OCI-LY7 (cell line): Measurements from ENCODE around the gene ELOVL5. TPM values are rescaled to one million over a fixed set of nuclear protein-coding genes. Genes with fewer than 3 reads are reported as not detected.

Experiments
- BruUV-seq: library from RNA; stranded (reverse); fragments of 400-500 nt; replicated peaks from 2 replicates; lab custom pipeline; 2021; lab: Mats Ljungman, UMichigan
- CTCF ChIA-PET: fragments of 300-600 bp; sonication (Branson Sonifier 250); formaldehyde crosslinking; loops from one replicate; lab custom pipeline; 2022; ENCODE audit warnings: antibody characterized with exemption; ENCODE audit not compliant: unreplicated experiment; lab: Charles Lee
- POLR2A ChIA-PET: fragments of 300-600 bp; sonication (Branson Sonifier 250); formaldehyde crosslinking; loops from one replicate; lab custom pipeline; 2022; ENCODE audit warnings: antibody characterized with exemption; lab: Charles Lee
- DNase-seq: peaks from one replicate; pipeline ENCODE4 v3.0.0-alpha.2; 2015; ENCODE audit warnings: low spot score
- H2AFZ ChIP-seq: fragments of 200-600 bp; sonication (generic), shearing (Covaris generic); 2 replicates; pipeline ENCODE4 v1.6.1; 2014; ENCODE audit warnings: mild to moderate bottlenecking, antibody characterized with exemption, low read length, moderate library complexity
- H3K27ac ChIP-seq: fragments of 200-600 bp; sonication (generic); 2 replicates; pipeline ENCODE4 v1.5.1; 2014; ENCODE audit warnings: mixed run types, low read depth, mild to moderate bottlenecking, moderate library complexity, low read length, inconsistent platforms; ENCODE audit not compliant: poor library complexity, severe bottlenecking
- H3K36me3 ChIP-seq: fragments of 200-600 bp; sonication (generic); 2 replicates; pipeline ENCODE4 v1.6.1; 2014; ENCODE audit warnings: mild to moderate bottlenecking, antibody characterized with exemption, low read length, moderate library complexity, mixed read lengths; ENCODE audit not compliant: insufficient read depth
- H3K4me1 ChIP-seq: fragments of 200-600 bp; sonication (generic); 2 replicates; pipeline ENCODE4 v1.5.1; 2014; ENCODE audit warnings: mild to moderate bottlenecking, low read length; ENCODE audit not compliant: insufficient read depth, poor library complexity, severe bottlenecking
- H3K4me2 ChIP-seq: fragments of 200-600 bp; sonication (generic); 2 replicates; pipeline ENCODE4 v1.6.1; 2014; ENCODE audit warnings: mild to moderate bottlenecking, low read length
- H3K4me3 ChIP-seq: fragments of 200-600 bp; sonication (generic); 2 replicates; pipeline ENCODE4 v1.5.1; 2014; ENCODE audit warnings: mild to moderate bottlenecking, low read depth, low read length; ENCODE audit not compliant: poor library complexity, severe bottlenecking
- H3K79me2 ChIP-seq: fragments of 200-600 bp; sonication (generic); 2 replicates; pipeline ENCODE4 v1.6.1; 2016; ENCODE audit warnings: low read depth, mild to moderate bottlenecking, low read length, moderate library complexity, mixed read lengths; ENCODE audit not compliant: insufficient read depth
- H3K9me2 ChIP-seq: fragments of 200-600 bp; sonication (generic); 2 replicates; pipeline ENCODE4 v1.6.1; 2016; ENCODE audit warnings: mild to moderate bottlenecking, low read length, mixed read lengths; ENCODE audit not compliant: insufficient read depth
- H3K9me3 ChIP-seq: fragments of 200-600 bp; sonication (generic); 2 replicates; pipeline ENCODE4 v1.6.1; 2014; ENCODE audit warnings: mild to moderate bottlenecking, mixed run types, low read length, mixed read lengths
- H4K20me1 ChIP-seq: fragments of 200-600 bp; sonication (generic); 2 replicates; pipeline ENCODE4 v1.6.1; 2014; ENCODE audit warnings: mild to moderate bottlenecking, antibody characterized with exemption, low read length, moderate library complexity, mixed read lengths; ENCODE audit not compliant: insufficient read depth
- CTCF ChIP-seq: fragments of 200-600 bp; sonication (generic); conservative IDR thresholded peaks from 2 replicates; pipeline ENCODE4 v1.5.1; 2014; ENCODE audit warnings: mild to moderate bottlenecking, antibody characterized with exemption, low read length, moderate library complexity, mixed read lengths
- EZH2phosphoT487 ChIP-seq: fragments of 200-600 bp; sonication (generic); IDR thresholded peaks from 2 replicates; pipeline ENCODE4 v1.6.1; 2018; ENCODE audit warnings: low read depth, borderline replicate concordance, mild to moderate bottlenecking, mixed run types, antibody characterized with exemption, low read length, moderate library complexity, mixed read lengths
- intact Hi-C: fragments of 100-400 bp; cut with micrococcal nuclease; formaldehyde crosslinking; loops from one replicate; pipeline ENCODE4 v1.10.0; 2022; ENCODE audit not compliant: unreplicated experiment
- total RNA-seq, 2 experiments: library from RNA; depleted of rRNA in 1 of 2; stranded (reverse); fragments of >200 nt in 1 of 2; shearing (Covaris generic) in 1 of 2; gene quantifications; 2 replicates each; pipeline ENCODE4 v1.2.3, GENCODE V29; 2014 to 2022

The ELOVL5 gene
- total RNA-seq, 2 experiments from 2014 or later: 66.8 to 97.1 TPM

- ChIA-PET CTCF (no interaction called here), POLR2A (interaction anchor here (1.1 kb wide), 1 partner anchor 228 kb away, joined by 3 read pairs; no protein-coding TSS in a partner anchor)
- no peaks in the 10 kb centered on the region for H3K9me3 ChIP-seq
- no peak overlapping the region for H3K27ac ChIP-seq
- H3K4me3 ChIP-seq: no peak overlapping the region
- H3K36me3 ChIP-seq: no peaks in the 10 kb centered on the region
- H3K79me2 ChIP-seq: no peaks in the 10 kb centered on the region
- no peaks in the 10 kb centered on the region for H4K20me1 ChIP-seq
- no TSS peak for BruUV-seq
- H3K4me2 ChIP-seq: no peak overlapping the region
- H3K4me1 ChIP-seq: peaks cover 13% of the 10 kb centered on the region
- intact Hi-C loops: no loop called here
- DNase-seq: no peak
- no peaks in the 10 kb centered on the region for H3K9me2 ChIP-seq
- TF ChIP-seq EZH2phosphoT487: no peak
- no peak for TF ChIP-seq CTCF
- no peak overlapping the region for H2AFZ ChIP-seq
Measured at GRCh38 chr6:53395986-53396385, 47.2 kb upstream of the ELOVL5 start.

GRCh38 chr6:53394704-53395103, 46.0 kb upstream of the ELOVL5 start:
- Histone ChIP-seq H2AFZ (no peak overlapping the region), H3K4me1 (peaks cover 20% of the 10 kb centered on the region), H3K27ac (no peak overlapping the region), H3K9me2 (no peaks in the 10 kb centered on the region), H4K20me1 (no peaks in the 10 kb centered on the region), H3K4me3 (no peak overlapping the region), H3K9me3 (no peaks in the 10 kb centered on the region), H3K36me3 (no peaks in the 10 kb centered on the region), H3K79me2 (no peaks in the 10 kb centered on the region), H3K4me2 (no peak overlapping the region)
- no peak for DNase-seq
- TF ChIP-seq CTCF (no peak), EZH2phosphoT487 (no peak)
- POLR2A ChIA-PET: interaction anchor here (1.4 kb wide), 1 partner anchor 88 kb away, joined by 6 read pairs; no protein-coding TSS in a partner anchor
- no TSS peak for BruUV-seq
- CTCF ChIA-PET: no interaction called here
- intact Hi-C loops: no loop called here

GRCh38 chr6:53391170-53391569, 42.4 kb upstream of the ELOVL5 start:
- intact Hi-C loops: no loop called here
- no peaks in the 10 kb centered on the region for H3K36me3 ChIP-seq
- no peaks in the 10 kb centered on the region for H4K20me1 ChIP-seq
- ChIA-PET CTCF (no interaction called here), POLR2A (interaction anchor here (0.6 to 1.2 kb wide), 3 partner anchors 18 to 117 kb away, joined by 3 to 6 read pairs (median 4); no protein-coding TSS in a partner anchor)
- no peaks in the 10 kb centered on the region for H3K9me3 ChIP-seq
- no peak for TF ChIP-seq CTCF
- TF ChIP-seq EZH2phosphoT487: no peak
- peaks cover 20% of the 10 kb centered on the region for H3K4me1 ChIP-seq
- H3K79me2 ChIP-seq: no peaks in the 10 kb centered on the region
- no peak overlapping the region for H3K27ac ChIP-seq
- no peaks in the 10 kb centered on the region for H3K9me2 ChIP-seq
- peak overlapping the region; percentile 51; the same call in 1 of the 2 replicates for H2AFZ ChIP-seq
- no peak overlapping the region for H3K4me3 ChIP-seq
- H3K4me2 ChIP-seq: peak overlapping the region; percentile 10
- no peak for DNase-seq
- BruUV-seq: no TSS peak
